Muscle layer of duodenum (tissue), 2 donors: ENCODE results near the gene AGK.
"Not testable (repeated sequence)": the region's sequence is repeated elsewhere in the genome, so short reads cannot be mapped to it uniquely, and the experiment has no call there.

Source experiments
- H3K27ac ChIP-seq: one replicate; pipeline ENCODE4 v1.7.0; 2013; ENCODE audit warnings: mild to moderate bottlenecking, low read length
- H3K27me3 ChIP-seq: one replicate; pipeline ENCODE4 v1.7.0; 2013; ENCODE audit warnings: low read depth, mild to moderate bottlenecking, control low read depth, low read length
- H3K36me3 ChIP-seq, 2 donors: one replicate each; pipeline ENCODE4 v1.7.0; 2013; ENCODE audit warnings: low read length in 2 of 2, control low read depth in 1 of 2, mild to moderate bottlenecking in 1 of 2; ENCODE audit not compliant: insufficient read depth in 2 of 2, control insufficient read depth in 1 of 2
- H3K4me1 ChIP-seq, 2 donors: one replicate each; pipeline ENCODE4 v1.7.0; 2013; ENCODE audit warnings: low read length in 2 of 2, mild to moderate bottlenecking in 2 of 2, control low read depth in 1 of 2, moderate library complexity in 1 of 2; ENCODE audit not compliant: insufficient read depth in 2 of 2, control insufficient read depth in 1 of 2
- H3K4me3 ChIP-seq, 2 donors: one replicate each; pipeline ENCODE4 v1.7.0; 2013; ENCODE audit warnings: low read length in 2 of 2, low read depth in 1 of 2, mild to moderate bottlenecking in 1 of 2
- H3K9me3 ChIP-seq, 2 donors: one replicate each; pipeline ENCODE4 v1.7.0; 2013; ENCODE audit warnings: low read length in 2 of 2, control low read depth in 1 of 2, mild to moderate bottlenecking in 1 of 2; ENCODE audit not compliant: control insufficient read depth in 1 of 2
- donor health status: healthy.

AGK gene

GRCh38 chr7:141557831-141558531 lies 6.8 kb downstream of the AGK start:
- H3K9me3 ChIP-seq, H3K4me1 ChIP-seq, H3K27ac ChIP-seq, H3K4me3 ChIP-seq, H3K27me3 ChIP-seq: not testable (repeated sequence)
- peaks cover 10 to 29% of the 10 kb centered on the region in 2 donors for H3K36me3 ChIP-seq

GRCh38 chr7:141558544-141559183 lies 7.5 kb downstream of the AGK start:
- Histone ChIP-seq H3K36me3 (peaks cover 10 to 35% of the 10 kb centered on the region in 2 donors), H3K4me3 (no peak overlapping the region), H3K4me1 (no peaks in the 10 kb centered on the region), H3K27ac (no peak overlapping the region), H3K9me3 (no peaks in the 10 kb centered on the region), H3K27me3 (no peaks in the 10 kb centered on the region)

- H3K36me3 ChIP-seq = peaks cover 10 to 44% of the 10 kb centered on the region in 2 donors
- no peaks in the 10 kb centered on the region for H3K9me3 ChIP-seq
- no peak overlapping the region for H3K4me3 ChIP-seq
- no peaks in the 10 kb centered on the region for H3K4me1 ChIP-seq
- no peaks in the 10 kb centered on the region for H3K27me3 ChIP-seq
- no peak overlapping the region for H3K27ac ChIP-seq
Observed at GRCh38 chr7:141559961-141560360, 8.8 kb downstream of the AGK start.

- no peaks in the 10 kb centered on the region for H3K9me3 ChIP-seq
- H3K36me3 ChIP-seq = peaks cover 16 to 48% of the 10 kb centered on the region in 2 donors
- H3K27ac ChIP-seq = no peak overlapping the region
- no peaks in the 10 kb centered on the region for H3K4me1 ChIP-seq
- H3K27me3 ChIP-seq = no peaks in the 10 kb centered on the region
- H3K4me3 ChIP-seq = no peak overlapping the region
Observed at GRCh38 chr7:141562036-141562435, 10.8 kb downstream of the AGK start.

- Histone ChIP-seq H3K9me3 (no peaks in the 10 kb centered on the region), H3K4me3 (no peak overlapping the region), H3K27ac (no peak overlapping the region), H3K4me1 (no peaks in the 10 kb centered on the region), H3K36me3 (peaks cover 13 to 52% of the 10 kb centered on the region in 2 donors), H3K27me3 (no peaks in the 10 kb centered on the region)
Observed at GRCh38 chr7:141562543-141562942, 11.3 kb downstream of the AGK start.

GRCh38 chr7:141562972-141563371 lies 11.8 kb downstream of the AGK start:
- H3K27me3 ChIP-seq = no peaks in the 10 kb centered on the region
- no peak overlapping the region for H3K4me3 ChIP-seq
- peaks cover 13 to 56% of the 10 kb centered on the region in 2 donors for H3K36me3 ChIP-seq
- no peaks in the 10 kb centered on the region for H3K4me1 ChIP-seq
- no peak overlapping the region for H3K27ac ChIP-seq
- no peaks in the 10 kb centered on the region for H3K9me3 ChIP-seq

GRCh38 chr7:141563956-141564623 lies 12.9 kb downstream of the AGK start:
- peaks cover 13 to 53% of the 10 kb centered on the region in 2 donors for H3K36me3 ChIP-seq
- no peaks in the 10 kb centered on the region for H3K9me3 ChIP-seq
- no peaks in the 10 kb centered on the region for H3K4me1 ChIP-seq
- H3K4me3 ChIP-seq = no peak overlapping the region
- H3K27ac ChIP-seq = no peak overlapping the region
- H3K27me3 ChIP-seq = no peaks in the 10 kb centered on the region

GRCh38 chr7:141567432-141567831 lies 16.2 kb downstream of the AGK start:
- Histone ChIP-seq H3K27ac (no peak overlapping the region), H3K27me3 (no peaks in the 10 kb centered on the region), H3K4me3 (no peak overlapping the region), H3K4me1 (no peaks in the 10 kb centered on the region), H3K9me3 (no peaks in the 10 kb centered on the region), H3K36me3 (peaks cover 6 to 49% of the 10 kb centered on the region in 2 donors)

GRCh38 chr7:141568227-141568626 lies 17.0 kb downstream of the AGK start:
- Histone ChIP-seq H3K4me1 (no peaks in the 10 kb centered on the region), H3K27ac (no peak overlapping the region), H3K36me3 (peaks cover 6 to 41% of the 10 kb centered on the region in 2 donors)

GRCh38 chr7:141571059-141571458 lies 19.8 kb downstream of the AGK start:
- no peak overlapping the region for H3K4me3 ChIP-seq
- no peaks in the 10 kb centered on the region for H3K27me3 ChIP-seq
- H3K36me3 ChIP-seq = peaks cover under 1 to 20% of the 10 kb centered on the region in 2 donors
- no peak overlapping the region for H3K27ac ChIP-seq
- no peaks in the 10 kb centered on the region for H3K4me1 ChIP-seq
- H3K9me3 ChIP-seq = no peaks in the 10 kb centered on the region

More at GRCh38 chr7:141568227-141568626, 17.0 kb downstream of the AGK start:
- H3K27me3 ChIP-seq = no peaks in the 10 kb centered on the region
- H3K4me3 ChIP-seq = no peak overlapping the region
- no peaks in the 10 kb centered on the region for H3K9me3 ChIP-seq

GRCh38 chr7:141572175-141572574 lies 21.0 kb downstream of the AGK start:
- no peaks in the 10 kb centered on the region for H3K4me1 ChIP-seq
- no peaks in the 10 kb centered on the region for H3K9me3 ChIP-seq
- peaks cover 0 to 12% of the 10 kb centered on the region in 2 donors for H3K36me3 ChIP-seq
- H3K4me3 ChIP-seq = no peak overlapping the region
- no peaks in the 10 kb centered on the region for H3K27me3 ChIP-seq
- H3K27ac ChIP-seq = no peak overlapping the region
